Upper lobe of left lung (tissue), 6 donors: ENCODE results near the gene NINJ2. TPM values are rescaled to one million over a fixed set of nuclear protein-coding genes. Genes with fewer than 3 reads are reported as not detected.

ENCODE experiments used
- ATAC-seq, 2 donors: fragments of 200-7000 bp; cut with Tn5 transposase; one replicate each; pipeline ENCODE4 v1.9.1; 2022; ENCODE audit warnings: mild to moderate bottlenecking in 2 of 2, moderate library complexity in 2 of 2; ENCODE audit not compliant: low FRiP score in 2 of 2
- DNase-seq, 2 donors: peaks; one replicate each; pipeline ENCODE4 v3.0.0-alpha.2; 2019 to 2020
- H3K27ac ChIP-seq, 4 donors: fragments of 200-600 bp; sonication (generic); one replicate each; pipeline ENCODE4 v1.5.1; 2016 to 2019
- H3K27me3 ChIP-seq, 4 donors: fragments of 200-600 bp; sonication (generic); one replicate each; pipeline ENCODE4 v1.5.1; 2017 to 2019
- H3K36me3 ChIP-seq, 4 donors: fragments of 200-600 bp; sonication (generic); one replicate each; pipeline ENCODE4 v1.5.1; 2016 to 2019
- H3K4me1 ChIP-seq, 4 donors: fragments of 200-600 bp; sonication (generic); one replicate each; pipeline ENCODE4 v1.5.1; 2018 to 2019
- H3K4me3 ChIP-seq, 4 donors: fragments of 200-600 bp; sonication (generic); one replicate each; pipeline ENCODE4 v1.5.1; 2017 to 2019; ENCODE audit warnings: mild to moderate bottlenecking in 2 of 4, moderate library complexity in 1 of 4
- H3K9me3 ChIP-seq, 4 donors: fragments of 200-600 bp; sonication (generic); one replicate each; pipeline ENCODE4 v1.5.1; 2018 to 2019
- EP300 ChIP-seq, 4 donors: sonication (generic); formaldehyde crosslinking; IDR thresholded peaks; one replicate each; pipeline ENCODE4 v1.5.1; 2017; ENCODE audit warnings: antibody characterized with exemption in 4 of 4, control low read depth in 2 of 4
- POLR2A ChIP-seq, 4 donors: fragments of 450-650 bp; IDR thresholded peaks; one replicate each; pipeline ENCODE4 v1.5.1; 2016 to 2017; ENCODE audit warnings: antibody characterized with exemption in 4 of 4, mild to moderate bottlenecking in 2 of 4
- POLR2AphosphoS5 ChIP-seq, 2 donors: sonication (generic); formaldehyde crosslinking; IDR thresholded peaks; one replicate each; pipeline ENCODE4 v1.5.1; 2017; ENCODE audit warnings: antibody characterized with exemption in 2 of 2
- WGBS, 2 donors: methylation state at CpG; one replicate each; pipeline ENCODE4 v1.1.5; 2017 to 2018; 5-methylcytosine and 5-hydroxymethylcytosine counted together
- total RNA-seq, 6 donors: library from RNA; depleted of rRNA in 4 of 6; stranded (reverse); fragments of >200 nt in 4 of 6; gene quantifications; one replicate each; pipeline versions ENCODE4 v1.1.0 to v1.2.1, GENCODE V29; 2016 to 2021
- TF ChIP-seq, protein P1 (sequence below), 6 experiments: fragments of 450-650 bp in 4 of 6; fragments of 200-600 bp in 2 of 6; sonication (generic) in 2 of 6; IDR thresholded peaks; one replicate each; pipeline ENCODE4 v1.5.1; 2016 to 2019; ENCODE audit warnings: antibody characterized with exemption in 6 of 6
- donor health status: DM: no; HTN: no; CAD: no; lungs with moderate emphysema.
- donor health status: DM: no; HTN: yes; CAD: no; lungs with severe emphysema.

The NINJ2 gene
- total RNA-seq, 6 donors from 2014 or later: 15.6 to 73.3 (median 36.2) TPM

DNA sequence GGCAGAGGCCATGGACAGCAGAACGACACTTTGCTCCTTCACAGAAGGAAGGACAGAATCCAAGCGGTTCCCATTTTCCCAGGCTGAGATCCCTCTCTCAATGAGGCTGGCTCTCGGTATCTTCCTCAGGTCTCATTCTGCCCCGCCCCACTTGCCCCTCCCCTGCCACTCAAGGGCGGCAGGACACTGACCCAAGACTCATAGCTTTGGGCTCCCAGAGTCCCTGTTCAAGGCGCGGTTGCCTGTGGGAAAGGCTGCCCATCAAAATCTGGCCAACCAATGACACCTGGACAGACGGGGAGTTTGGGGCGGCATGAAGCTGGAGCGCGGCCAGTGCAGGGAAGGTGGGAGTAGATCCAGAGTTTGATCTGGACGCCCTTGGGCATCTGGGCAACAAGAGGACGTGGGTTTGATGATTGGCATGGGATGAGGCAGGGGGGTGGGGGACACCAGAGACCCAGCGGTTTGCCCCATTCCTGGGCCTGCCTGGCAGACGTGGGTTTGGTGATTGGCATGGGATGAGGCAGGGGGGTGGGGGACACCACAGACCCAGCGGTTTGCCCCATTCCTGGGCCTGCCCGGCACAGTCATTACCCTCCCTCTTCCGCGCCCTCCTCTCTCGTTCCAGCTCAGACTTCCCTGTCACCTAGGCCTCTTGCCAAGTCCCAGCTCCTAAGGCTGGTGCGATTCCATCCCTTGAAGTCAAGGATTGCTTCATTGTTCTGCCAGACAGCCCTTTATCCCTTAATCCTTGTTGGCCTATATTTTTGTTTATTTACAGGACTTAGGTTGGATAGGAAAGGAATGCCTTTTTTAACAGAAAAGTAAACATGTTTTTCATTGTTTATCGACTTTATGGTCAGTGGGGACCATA, 92.1 kb downstream of the NINJ2 start:
- no peaks in the 10 kb centered on the region for H3K36me3 ChIP-seq
- peak overlapping the region; percentile 75 to 88 (median 80) for H3K27ac ChIP-seq
- no peaks in the 10 kb centered on the region for H3K9me3 ChIP-seq
- TF ChIP-seq POLR2AphosphoS5 (IDR thresholded peaks at IDR 0.05) (no peak), EP300 (IDR thresholded peaks at IDR 0.05) (no peak), POLR2A (IDR thresholded peaks at IDR 0.05) (no peak)
- TF ChIP-seq, protein P1, sequence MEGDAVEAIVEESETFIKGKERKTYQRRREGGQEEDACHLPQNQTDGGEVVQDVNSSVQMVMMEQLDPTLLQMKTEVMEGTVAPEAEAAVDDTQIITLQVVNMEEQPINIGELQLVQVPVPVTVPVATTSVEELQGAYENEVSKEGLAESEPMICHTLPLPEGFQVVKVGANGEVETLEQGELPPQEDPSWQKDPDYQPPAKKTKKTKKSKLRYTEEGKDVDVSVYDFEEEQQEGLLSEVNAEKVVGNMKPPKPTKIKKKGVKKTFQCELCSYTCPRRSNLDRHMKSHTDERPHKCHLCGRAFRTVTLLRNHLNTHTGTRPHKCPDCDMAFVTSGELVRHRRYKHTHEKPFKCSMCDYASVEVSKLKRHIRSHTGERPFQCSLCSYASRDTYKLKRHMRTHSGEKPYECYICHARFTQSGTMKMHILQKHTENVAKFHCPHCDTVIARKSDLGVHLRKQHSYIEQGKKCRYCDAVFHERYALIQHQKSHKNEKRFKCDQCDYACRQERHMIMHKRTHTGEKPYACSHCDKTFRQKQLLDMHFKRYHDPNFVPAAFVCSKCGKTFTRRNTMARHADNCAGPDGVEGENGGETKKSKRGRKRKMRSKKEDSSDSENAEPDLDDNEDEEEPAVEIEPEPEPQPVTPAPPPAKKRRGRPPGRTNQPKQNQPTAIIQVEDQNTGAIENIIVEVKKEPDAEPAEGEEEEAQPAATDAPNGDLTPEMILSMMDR (IDR thresholded peaks at IDR 0.05): no peak
- DNase-seq: peak; percentile 74 to 77
- peak; percentile 37 to 55 for ATAC-seq
- H3K27me3 ChIP-seq: no peaks in the 10 kb centered on the region
- peak overlapping the region in 3 of 4 donors; percentile 54 to 69 (median 65) for H3K4me3 ChIP-seq
- peaks cover 16 to 42% (median 34%) of the 10 kb centered on the region in 4 donors for H3K4me1 ChIP-seq
- WGBS, 2 donors: 52 to 53% methylated on average over 20 to 22 of the region's 22 CpGs

DNA sequence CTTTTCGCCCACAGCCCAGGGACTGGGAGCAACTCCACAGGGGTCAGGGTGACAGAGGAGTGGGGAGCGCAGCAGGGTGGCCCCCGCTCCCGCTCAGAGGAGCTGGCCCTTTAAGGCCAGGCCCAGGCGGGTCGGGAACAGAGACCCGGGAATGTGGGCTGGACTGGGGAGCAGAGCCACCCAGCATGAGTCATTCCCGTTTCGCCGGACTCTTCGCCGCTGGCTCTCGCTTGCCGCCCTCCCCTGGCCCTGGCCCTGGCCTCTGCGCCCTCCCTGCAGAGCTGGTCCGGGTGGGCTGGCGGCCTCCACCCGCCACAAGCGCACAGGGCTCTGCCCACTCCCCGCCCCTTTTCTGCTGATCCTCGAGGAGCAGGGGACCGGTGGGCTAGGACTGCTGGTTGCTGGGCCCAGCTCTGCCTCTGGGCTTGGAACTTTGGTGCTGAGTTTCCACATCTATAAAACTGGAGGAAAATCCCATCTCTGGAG, 92.8 kb downstream of the NINJ2 start:
- H3K4me3 ChIP-seq: peak overlapping the region; percentile 21 to 69 (median 60)
- no peaks in the 10 kb centered on the region for H3K36me3 ChIP-seq
- peak; percentile 83 to 89 for DNase-seq
- peaks cover 9 to 35% (median 27%) of the 10 kb centered on the region in 4 donors for H3K4me1 ChIP-seq
- H3K9me3 ChIP-seq: no peaks in the 10 kb centered on the region
- ATAC-seq: peak; percentile 91
- H3K27me3 ChIP-seq: no peaks in the 10 kb centered on the region
- peak; percentile 31 to 56 for TF ChIP-seq POLR2AphosphoS5 (IDR thresholded peaks at IDR 0.05)
- TF ChIP-seq, protein P1 (IDR thresholded peaks at IDR 0.05): no peak
- TF ChIP-seq EP300 (IDR thresholded peaks at IDR 0.05): no peak
- peak in 1 of 4 donors; percentile 63 for TF ChIP-seq POLR2A (IDR thresholded peaks at IDR 0.05)
- WGBS, 2 donors: 38 to 47% methylated on average over 3 to 14 of the region's 22 CpGs
- peak overlapping the region; percentile 75 to 88 (median 80) for H3K27ac ChIP-seq

DNA sequence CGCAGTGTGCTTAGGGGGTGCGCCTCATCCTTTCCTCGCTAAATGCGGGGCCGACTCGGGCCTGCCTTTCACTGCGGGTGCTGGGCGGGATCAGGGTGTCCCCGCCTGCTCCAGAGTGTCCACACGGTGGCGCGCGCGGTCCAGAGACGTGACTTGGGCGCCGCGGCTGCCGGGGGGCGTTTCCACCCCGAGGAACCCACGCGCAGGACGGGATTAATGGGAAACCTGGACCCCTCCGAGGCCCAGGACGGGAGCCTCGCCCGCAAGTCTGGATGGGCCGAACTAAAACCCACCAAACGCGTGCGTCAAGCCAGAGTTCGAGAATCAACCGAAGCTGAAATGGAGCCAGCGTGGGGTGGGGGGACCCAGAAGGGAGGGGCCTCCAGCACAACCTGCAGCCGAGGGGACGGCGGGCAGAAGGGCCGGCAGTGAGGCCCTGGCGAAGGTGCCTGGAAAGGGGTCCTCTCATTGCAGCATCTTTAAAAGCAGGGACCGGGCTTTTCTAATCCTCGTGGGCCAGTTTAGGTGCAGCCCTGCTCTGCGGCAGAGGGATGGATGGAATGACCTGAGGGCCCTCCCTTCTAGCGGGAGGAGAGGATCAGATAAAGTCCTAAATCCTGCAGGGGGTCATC, 93.3 kb downstream of the NINJ2 start:
- Histone ChIP-seq H3K36me3 (no peaks in the 10 kb centered on the region), H3K9me3 (no peaks in the 10 kb centered on the region), H3K27ac (peak overlapping the region; percentile 75 to 88 (median 80)), H3K4me3 (peak overlapping the region; percentile 21 to 69 (median 60)), H3K4me1 (peaks cover 3 to 30% (median 22%) of the 10 kb centered on the region in 4 donors), H3K27me3 (no peaks in the 10 kb centered on the region)
- TF ChIP-seq POLR2AphosphoS5 (IDR thresholded peaks at IDR 0.05) (peak in 1 of 2 donors; percentile 31), EP300 (IDR thresholded peaks at IDR 0.05) (no peak), POLR2A (IDR thresholded peaks at IDR 0.05) (no peak)
- TF ChIP-seq, protein P1 (IDR thresholded peaks at IDR 0.05): peak; percentile 89 to 97 (median 94)
- ATAC-seq: peak; percentile 92 to 93
- peak; percentile 89 to 98 for DNase-seq
- whole genome bisulfite sequencing, 2 donors: 2% methylated on average over 18 to 43 of the region's 44 CpGs

DNA sequence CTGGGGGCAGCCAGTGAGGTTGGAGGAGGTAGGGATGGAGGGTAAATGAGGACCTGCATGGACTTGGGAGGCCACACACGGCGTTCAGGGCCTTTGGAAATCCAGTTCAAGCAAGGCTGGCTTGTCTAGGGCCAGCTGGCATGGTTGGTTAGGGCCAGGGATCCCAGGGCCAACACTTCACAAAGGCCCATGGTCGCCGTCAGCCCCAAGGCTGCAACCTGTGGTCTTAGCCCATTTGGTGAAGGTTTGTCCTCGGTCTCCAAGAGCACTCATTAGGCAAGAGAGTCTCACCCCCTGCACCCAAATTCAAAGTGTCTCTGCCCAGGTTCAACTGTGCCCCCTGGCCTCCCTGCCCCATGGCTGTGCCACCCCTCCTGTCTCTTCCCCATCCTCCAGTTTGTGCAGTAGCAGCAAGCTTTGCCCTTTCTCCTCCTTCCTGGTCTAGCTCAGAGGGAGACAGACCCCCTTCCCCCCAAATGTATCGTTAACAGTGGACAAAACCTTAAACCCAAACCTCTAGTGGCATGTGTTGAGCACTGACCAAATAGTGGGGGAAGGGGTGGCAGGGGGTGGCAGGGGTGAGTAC, 94.1 kb downstream of the NINJ2 start:
- Histone ChIP-seq H3K27ac (peak overlapping the region in 2 of 4 donors; percentile 79 to 88), H3K4me1 (peaks cover 3 to 27% (median 21%) of the 10 kb centered on the region in 4 donors), H3K36me3 (no peaks in the 10 kb centered on the region), H3K27me3 (no peaks in the 10 kb centered on the region), H3K9me3 (no peaks in the 10 kb centered on the region), H3K4me3 (peak overlapping the region in 2 of 4 donors; percentile 65 to 69)
- WGBS, 2 donors: 80 to 88% methylated on average over 4 to 6 of the region's 6 CpGs
- TF ChIP-seq POLR2A (IDR thresholded peaks at IDR 0.05): no peak
- no peak for TF ChIP-seq EP300 (IDR thresholded peaks at IDR 0.05)
- no peak for TF ChIP-seq POLR2AphosphoS5 (IDR thresholded peaks at IDR 0.05)
- TF ChIP-seq, protein P1 (IDR thresholded peaks at IDR 0.05): no peak
- ATAC-seq (no peak), DNase-seq (no peak)
